ENCODE results near the gene EAF1. TPM values are rescaled to one million over a fixed set of nuclear protein-coding genes. Genes with fewer than 3 reads are reported as not detected.

The EAF1 gene
- total and polyA plus RNA-seq, 2 experiments from 2014 or later: 9.4 to 45.4 TPM

DNA sequence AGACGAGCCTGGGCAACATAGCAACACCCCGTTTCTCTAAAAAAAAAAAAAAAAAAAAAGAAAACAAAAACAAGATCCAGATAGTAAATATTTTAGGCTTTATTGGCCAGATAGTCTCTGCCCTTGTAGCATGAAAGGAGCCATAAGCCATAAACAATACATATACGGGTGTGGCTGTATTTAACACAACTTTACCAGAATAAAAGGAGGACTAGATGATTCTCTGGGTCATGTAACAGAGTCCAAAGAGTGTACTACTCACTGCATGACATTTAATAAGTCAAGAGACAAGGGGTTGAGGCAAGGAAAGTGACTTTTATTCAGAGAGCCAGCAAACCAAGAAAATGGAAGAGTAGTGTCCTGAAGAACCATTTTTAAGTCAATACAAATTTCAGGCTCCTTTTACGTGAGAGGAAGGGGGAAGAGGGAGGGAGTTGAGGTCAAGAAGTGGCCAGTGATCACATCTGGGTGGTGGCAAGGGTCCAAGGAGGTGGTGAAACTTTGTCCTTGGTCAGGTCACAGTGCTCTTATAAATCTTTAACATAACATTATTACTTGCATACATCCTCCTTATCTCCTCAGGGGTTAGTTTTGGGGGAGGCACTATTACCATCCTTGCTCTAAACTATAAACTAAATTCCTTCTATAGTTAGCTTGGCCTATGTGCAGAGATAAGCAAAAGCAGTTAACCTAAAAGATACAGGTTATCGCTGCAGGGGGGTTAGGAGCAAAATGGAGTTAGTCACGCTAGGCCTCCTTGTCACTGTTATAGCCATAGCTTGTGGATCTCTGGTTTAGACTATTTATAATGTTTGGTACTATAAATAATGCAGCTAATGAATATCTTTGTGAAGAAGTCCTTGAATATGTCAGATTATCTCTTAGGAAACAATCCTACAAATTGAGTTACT lies 46.2 kb upstream of the EAF1 start:
- Mint-ChIP-seq H3K27me3 (ENCODE audit: insufficient read depth, low read depth, poor library complexity) (peaks cover 4% of the 10 kb centered on the region), H3K9me3 (peaks cover 11% of the 10 kb centered on the region), H3K4me1 (peaks cover 5% of the 10 kb centered on the region; the same call in 2 of the 3 replicates), H3K4me3 (no peak overlapping the region), H3K27ac (no peak overlapping the region), H3K36me3 (ENCODE audit: low read depth) (0 out of 3 replicates have a peak, but pooled peaks cover 3% of the 10 kb centered on the region)
- H3K4me1 ChIP-seq (ENCODE audit: insufficient read depth): no peaks in the 10 kb centered on the region; the same call in 1 of the 2 replicates
- no peak for DNase-seq (ENCODE audit: low spot score)
- H3K4me2 ChIP-seq: no peak overlapping the region
- H2AFZ ChIP-seq: no peak overlapping the region
- no peaks in the 10 kb centered on the region for H4K20me1 ChIP-seq (replicated peaks; ENCODE audit: insufficient read depth)
- no peak for ATAC-seq
- no peaks in the 10 kb centered on the region for H3K27me3 ChIP-seq (ENCODE audit: insufficient read depth)
- H3K27ac ChIP-seq (ENCODE audit: low read depth): no peak overlapping the region
- no peaks in the 10 kb centered on the region for H3F3A ChIP-seq (replicated peaks; ENCODE audit: low read depth)
- TF ChIP-seq POLR2AphosphoS5 (IDR thresholded peaks at IDR 0.05; ENCODE audit: low read depth): no peak
- TF ChIP-seq, protein P1, sequence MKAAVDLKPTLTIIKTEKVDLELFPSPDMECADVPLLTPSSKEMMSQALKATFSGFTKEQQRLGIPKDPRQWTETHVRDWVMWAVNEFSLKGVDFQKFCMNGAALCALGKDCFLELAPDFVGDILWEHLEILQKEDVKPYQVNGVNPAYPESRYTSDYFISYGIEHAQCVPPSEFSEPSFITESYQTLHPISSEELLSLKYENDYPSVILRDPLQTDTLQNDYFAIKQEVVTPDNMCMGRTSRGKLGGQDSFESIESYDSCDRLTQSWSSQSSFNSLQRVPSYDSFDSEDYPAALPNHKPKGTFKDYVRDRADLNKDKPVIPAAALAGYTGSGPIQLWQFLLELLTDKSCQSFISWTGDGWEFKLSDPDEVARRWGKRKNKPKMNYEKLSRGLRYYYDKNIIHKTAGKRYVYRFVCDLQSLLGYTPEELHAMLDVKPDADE (IDR thresholded peaks at IDR 0.05): no peak
- no peak for TF ChIP-seq STAT1 (IDR thresholded peaks at IDR 0.05; ENCODE audit: unreplicated experiment)
- TF ChIP-seq ZNF462 (CRISPR knock-in tag; IDR thresholded peaks at IDR 0.05): no peak
- TF ChIP-seq EZH2phosphoT487 (IDR thresholded peaks at IDR 0.05; ENCODE audit: unreplicated experiment): no peak
- TF ChIP-seq JUNB (IDR thresholded peaks at IDR 0.05; ENCODE audit: unreplicated experiment): no peak
- no peak for TF ChIP-seq REST (IDR thresholded peaks at IDR 0.05; ENCODE audit: unreplicated experiment)
- no peak for TF ChIP-seq NANOG (IDR thresholded peaks at IDR 0.05; ENCODE audit: borderline replicate concordance)
- no peak for TF ChIP-seq CTCF (conservative IDR thresholded peaks at IDR 0.05; ENCODE audit: low read depth in 2 of 2)
- no peak for TF ChIP-seq CREB1 (CRISPR knock-in tag; IDR thresholded peaks at IDR 0.05; ENCODE audit: low read depth)
- TF ChIP-seq ZNF331 (CRISPR knock-in tag; IDR thresholded peaks at IDR 0.05; ENCODE audit: low read depth): no peak
- TF ChIP-seq EZH2 (IDR thresholded peaks at IDR 0.05; ENCODE audit: low read depth, unreplicated experiment): no peak
- no peak overlapping the region for H3K4me3 ChIP-seq
- no peaks in the 10 kb centered on the region for H3K79me2 ChIP-seq (replicated peaks; ENCODE audit: insufficient read depth)
- no peaks in the 10 kb centered on the region for H3K36me3 ChIP-seq (ENCODE audit: insufficient read depth)
- H3K9me2 ChIP-seq (ENCODE audit: insufficient read depth): no peaks in the 10 kb centered on the region
